Panc1 (cell line): Measurements from ENCODE around the gene AKAP1. TPM values are rescaled to one million over a fixed set of nuclear protein-coding genes. Genes with fewer than 3 reads are reported as not detected.

ENCODE experiments used
- ATAC-seq: fragments of 200-7000 bp; cut with Tn5 transposase; 2 replicates; pipeline ENCODE4 v1.9.1; 2020; ENCODE audit warnings: mild to moderate bottlenecking, moderate library complexity
- BruUV-seq: library from RNA; stranded (reverse); fragments of 400-500 nt; replicated peaks from 2 replicates; lab custom pipeline; 2021; lab: Mats Ljungman, UMichigan
- CTCF ChIA-PET: fragments of 300-600 bp; sonication (Branson Sonifier 250); formaldehyde crosslinking; loops from one replicate; lab custom pipeline; 2022; ENCODE audit warnings: antibody characterized with exemption; lab: Charles Lee
- POLR2A ChIA-PET: fragments of 300-600 bp; sonication (Branson Sonifier 250); formaldehyde crosslinking; loops from one replicate; lab custom pipeline; 2022; ENCODE audit warnings: antibody characterized with exemption; lab: Charles Lee
- DNase-seq: peaks from one replicate; pipeline ENCODE4 v3.0.0-alpha.2; 2010; ENCODE audit warnings: low read depth, low spot score
- H3K27ac ChIP-seq: 2 replicates; pipeline ENCODE4 v1.5.1; 2011; ENCODE audit warnings: mild to moderate bottlenecking, low read length, inconsistent platforms
- H3K27me3 ChIP-seq: fragments of 200-500 bp; sonication (Bioruptor generic); 2 replicates; pipeline ENCODE4 v1.6.0; 2014; ENCODE audit warnings: low read length, inconsistent platforms; ENCODE audit not compliant: control insufficient read depth, insufficient read depth
- H3K36me3 ChIP-seq: fragments of 200-500 bp; sonication (Bioruptor generic); 2 replicates; pipeline ENCODE4 v1.5.1; 2014; ENCODE audit warnings: inconsistent platforms, mild to moderate bottlenecking, low read length, moderate library complexity; ENCODE audit not compliant: control insufficient read depth, insufficient read depth
- H3K4me1 ChIP-seq: 2 replicates; pipeline ENCODE4 v1.5.1; 2011; ENCODE audit warnings: inconsistent platforms, mild to moderate bottlenecking, low read length, moderate library complexity; ENCODE audit not compliant: control insufficient read depth, insufficient read depth
- H3K4me3 ChIP-seq, 2 experiments: 2 replicates each; pipeline ENCODE4 v1.5.1; 2011 to 2012; ENCODE audit warnings: low read depth in 2 of 2, low read length in 2 of 2, mild to moderate bottlenecking in 2 of 2, inconsistent platforms in 1 of 2, moderate library complexity in 1 of 2
- H3K9me3 ChIP-seq: fragments of 200-500 bp; sonication (Bioruptor generic); 2 replicates; pipeline ENCODE4 v1.5.1; 2014; ENCODE audit warnings: low read depth, mild to moderate bottlenecking, inconsistent platforms, low read length, moderate library complexity; ENCODE audit not compliant: control insufficient read depth, insufficient read depth
- POLR2AphosphoS5 ChIP-seq: IDR thresholded peaks from 2 replicates; pipeline ENCODE4 v1.6.1; 2012; ENCODE audit warnings: mild to moderate bottlenecking, low read depth, low read length, moderate library complexity
- SIN3A ChIP-seq: IDR thresholded peaks from 2 replicates; pipeline ENCODE4 v1.6.1; 2012; ENCODE audit warnings: low read depth, mild to moderate bottlenecking, low read length, moderate library complexity, borderline replicate concordance; ENCODE audit not compliant: insufficient read depth
- TCF7L2 ChIP-seq: IDR thresholded peaks from 2 replicates; pipeline ENCODE4 v1.6.1; 2011; ENCODE audit warnings: mild to moderate bottlenecking, low read depth, low read length, inconsistent platforms
- in situ Hi-C: cut with HindIII; loops from 2 replicates; pipeline ENCODE4 v1.10.0; 2016; ENCODE audit warnings: low sequenced_read_pairs, low pct_unique_long_range_greater_than_20kb
- intact Hi-C: fragments of 100-400 bp; cut with micrococcal nuclease; formaldehyde crosslinking; loops from one replicate; pipeline ENCODE4 v1.10.0; 2022; ENCODE audit not compliant: unreplicated experiment
- total RNA-seq: library from RNA; stranded (reverse); gene quantifications from one replicate; pipeline ENCODE4 v1.2.1, GENCODE V29; 2021; ENCODE audit not compliant: unreplicated experiment
- TF ChIP-seq, protein P1 (sequence below): fragments of 450-650 bp; IDR thresholded peaks from 2 replicates; pipeline ENCODE4 v1.5.1; 2017; ENCODE audit warnings: mild to moderate bottlenecking
- TF ChIP-seq, protein P2 (sequence below), 2 experiments: IDR thresholded peaks; 2 replicates each; pipeline ENCODE4 v1.6.1; 2011 to 2012; ENCODE audit warnings: low read depth in 2 of 2, control low read depth in 1 of 2, low read length in 1 of 2, mild to moderate bottlenecking in 1 of 2, moderate library complexity in 1 of 2; ENCODE audit not compliant: insufficient read depth in 1 of 2

Gene AKAP1
- total RNA-seq, 1 experiment from 2014 or later, result 52.7 TPM

DNA sequence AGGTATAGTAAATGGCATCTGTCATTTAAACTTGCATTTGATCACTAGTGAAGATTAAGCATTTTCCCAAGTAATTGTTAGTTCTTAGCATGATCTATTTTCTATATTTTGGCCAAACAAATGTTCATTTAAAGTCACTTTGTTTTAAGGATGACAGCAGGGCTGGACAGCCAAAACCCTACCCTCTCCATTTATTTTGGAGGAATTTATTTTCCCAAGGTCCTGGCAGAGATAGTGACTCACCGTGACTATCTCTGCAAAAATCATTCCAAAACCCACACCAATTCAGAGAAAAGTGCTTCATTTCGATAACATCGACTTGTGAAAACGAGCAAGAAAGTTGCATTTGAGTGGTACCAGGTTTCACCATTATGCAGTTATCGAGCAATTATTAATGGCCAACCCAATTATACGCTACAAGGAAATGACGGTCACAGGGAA is 665 bp upstream of the AKAP1 start:
- peak; percentile 67 for DNase-seq
- peak; percentile 41 for ATAC-seq
- Histone ChIP-seq H3K9me3 (no peaks in the 10 kb centered on the region), H3K4me1 (peaks cover 22% of the 10 kb centered on the region), H3K36me3 (no peaks in the 10 kb centered on the region; the same call in 1 of the 2 replicates), H3K27ac (peak overlapping the region; percentile 97), H3K4me3 (peak overlapping the region; percentile 80 to 82), H3K27me3 (no peaks in the 10 kb centered on the region)
- in situ Hi-C loops, result no loop called here
- BruUV-seq, result TSS peak; percentile 86
- ChIA-PET CTCF (no interaction called here), POLR2A (no interaction called here)
- intact Hi-C loops, result no loop called here
- TF ChIP-seq, protein P1, sequence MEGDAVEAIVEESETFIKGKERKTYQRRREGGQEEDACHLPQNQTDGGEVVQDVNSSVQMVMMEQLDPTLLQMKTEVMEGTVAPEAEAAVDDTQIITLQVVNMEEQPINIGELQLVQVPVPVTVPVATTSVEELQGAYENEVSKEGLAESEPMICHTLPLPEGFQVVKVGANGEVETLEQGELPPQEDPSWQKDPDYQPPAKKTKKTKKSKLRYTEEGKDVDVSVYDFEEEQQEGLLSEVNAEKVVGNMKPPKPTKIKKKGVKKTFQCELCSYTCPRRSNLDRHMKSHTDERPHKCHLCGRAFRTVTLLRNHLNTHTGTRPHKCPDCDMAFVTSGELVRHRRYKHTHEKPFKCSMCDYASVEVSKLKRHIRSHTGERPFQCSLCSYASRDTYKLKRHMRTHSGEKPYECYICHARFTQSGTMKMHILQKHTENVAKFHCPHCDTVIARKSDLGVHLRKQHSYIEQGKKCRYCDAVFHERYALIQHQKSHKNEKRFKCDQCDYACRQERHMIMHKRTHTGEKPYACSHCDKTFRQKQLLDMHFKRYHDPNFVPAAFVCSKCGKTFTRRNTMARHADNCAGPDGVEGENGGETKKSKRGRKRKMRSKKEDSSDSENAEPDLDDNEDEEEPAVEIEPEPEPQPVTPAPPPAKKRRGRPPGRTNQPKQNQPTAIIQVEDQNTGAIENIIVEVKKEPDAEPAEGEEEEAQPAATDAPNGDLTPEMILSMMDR, result no peak
- no peak for TF ChIP-seq TCF7L2
- TF ChIP-seq SIN3A, result no peak
- TF ChIP-seq, protein P2, sequence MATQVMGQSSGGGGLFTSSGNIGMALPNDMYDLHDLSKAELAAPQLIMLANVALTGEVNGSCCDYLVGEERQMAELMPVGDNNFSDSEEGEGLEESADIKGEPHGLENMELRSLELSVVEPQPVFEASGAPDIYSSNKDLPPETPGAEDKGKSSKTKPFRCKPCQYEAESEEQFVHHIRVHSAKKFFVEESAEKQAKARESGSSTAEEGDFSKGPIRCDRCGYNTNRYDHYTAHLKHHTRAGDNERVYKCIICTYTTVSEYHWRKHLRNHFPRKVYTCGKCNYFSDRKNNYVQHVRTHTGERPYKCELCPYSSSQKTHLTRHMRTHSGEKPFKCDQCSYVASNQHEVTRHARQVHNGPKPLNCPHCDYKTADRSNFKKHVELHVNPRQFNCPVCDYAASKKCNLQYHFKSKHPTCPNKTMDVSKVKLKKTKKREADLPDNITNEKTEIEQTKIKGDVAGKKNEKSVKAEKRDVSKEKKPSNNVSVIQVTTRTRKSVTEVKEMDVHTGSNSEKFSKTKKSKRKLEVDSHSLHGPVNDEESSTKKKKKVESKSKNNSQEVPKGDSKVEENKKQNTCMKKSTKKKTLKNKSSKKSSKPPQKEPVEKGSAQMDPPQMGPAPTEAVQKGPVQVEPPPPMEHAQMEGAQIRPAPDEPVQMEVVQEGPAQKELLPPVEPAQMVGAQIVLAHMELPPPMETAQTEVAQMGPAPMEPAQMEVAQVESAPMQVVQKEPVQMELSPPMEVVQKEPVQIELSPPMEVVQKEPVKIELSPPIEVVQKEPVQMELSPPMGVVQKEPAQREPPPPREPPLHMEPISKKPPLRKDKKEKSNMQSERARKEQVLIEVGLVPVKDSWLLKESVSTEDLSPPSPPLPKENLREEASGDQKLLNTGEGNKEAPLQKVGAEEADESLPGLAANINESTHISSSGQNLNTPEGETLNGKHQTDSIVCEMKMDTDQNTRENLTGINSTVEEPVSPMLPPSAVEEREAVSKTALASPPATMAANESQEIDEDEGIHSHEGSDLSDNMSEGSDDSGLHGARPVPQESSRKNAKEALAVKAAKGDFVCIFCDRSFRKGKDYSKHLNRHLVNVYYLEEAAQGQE (IDR thresholded peaks at IDR 0.05; ENCODE audit: insufficient read depth in 1 of 2, low read depth in 2 of 2, low read length in 1 of 2), result no peak

DNA sequence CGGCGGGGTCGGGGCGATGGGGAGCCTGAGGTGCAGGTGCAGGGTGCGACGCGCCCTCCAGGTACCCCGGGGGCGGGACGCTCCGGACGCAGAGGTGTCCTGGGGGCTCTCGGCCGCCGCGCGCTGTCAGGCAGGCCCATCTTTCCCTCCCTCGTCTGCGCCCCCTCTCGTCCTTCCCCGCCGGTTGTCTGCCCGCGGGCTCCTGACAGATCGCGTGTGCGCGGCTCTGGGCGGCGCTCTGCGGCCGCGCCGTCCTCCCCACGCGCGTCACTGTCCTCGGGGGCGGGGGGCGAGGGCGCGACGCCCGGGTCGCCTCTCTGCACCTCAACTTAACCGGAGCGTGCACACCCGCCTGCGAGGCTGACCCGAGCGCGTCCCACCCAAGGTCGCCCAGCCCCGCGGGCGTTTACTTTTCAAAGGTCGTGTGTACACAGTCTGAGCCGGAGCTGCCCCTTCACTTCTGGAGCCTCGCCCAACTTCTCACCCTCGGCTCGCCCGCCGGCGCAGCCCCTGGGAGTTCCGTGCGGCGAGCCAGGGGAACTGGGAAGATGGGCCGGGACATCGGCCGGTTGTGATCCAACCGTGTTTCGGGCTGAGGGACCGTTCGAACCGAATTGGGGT is 512 bp downstream of the AKAP1 start:
- TF ChIP-seq SIN3A, result peak; percentile 94; the same call in 1 of the 2 replicates
- peak; percentile 6; the same call in 1 of the 2 replicates for TF ChIP-seq POLR2AphosphoS5
- TF ChIP-seq, protein P2 (IDR thresholded peaks at IDR 0.05; ENCODE audit: insufficient read depth in 1 of 2, low read depth in 2 of 2, low read length in 1 of 2), result no peak
- TF ChIP-seq, protein P1, result peak; percentile 65
- no peak; the same call in 1 of the 2 replicates for TF ChIP-seq TCF7L2
- BruUV-seq, result no TSS peak
- Histone ChIP-seq H3K9me3 (no peaks in the 10 kb centered on the region), H3K36me3 (no peaks in the 10 kb centered on the region; the same call in 1 of the 2 replicates), H3K4me3 (peak overlapping the region; percentile 82 to 91), H3K4me1 (peaks cover 27% of the 10 kb centered on the region), H3K27ac (peak overlapping the region; percentile 60), H3K27me3 (no peaks in the 10 kb centered on the region)
- CTCF ChIA-PET, result interaction anchor here (0.6 kb wide), 1 partner anchor 136 kb away, joined by 3 read pairs; no protein-coding TSS in a partner anchor
- in situ Hi-C loops (no loop called here), intact Hi-C loops (no loop called here)
- ATAC-seq (peak; percentile 71), DNase-seq (no peak)
- POLR2A ChIA-PET, result no interaction called here
